Skeletal muscle cell (primary cell): Measurements from ENCODE around the gene PREX1.

Source experiments
- DNase-seq: peaks from one replicate; pipeline ENCODE4 v3.0.0-alpha.2; 2010; ENCODE audit warnings: low read depth
- H3K4me3 ChIP-seq: 2 replicates; pipeline ENCODE4 v1.5.1; 2011; ENCODE audit warnings: low read depth, mild to moderate bottlenecking, control low read depth, low read length, moderate library complexity

PREX1 gene

DNA sequence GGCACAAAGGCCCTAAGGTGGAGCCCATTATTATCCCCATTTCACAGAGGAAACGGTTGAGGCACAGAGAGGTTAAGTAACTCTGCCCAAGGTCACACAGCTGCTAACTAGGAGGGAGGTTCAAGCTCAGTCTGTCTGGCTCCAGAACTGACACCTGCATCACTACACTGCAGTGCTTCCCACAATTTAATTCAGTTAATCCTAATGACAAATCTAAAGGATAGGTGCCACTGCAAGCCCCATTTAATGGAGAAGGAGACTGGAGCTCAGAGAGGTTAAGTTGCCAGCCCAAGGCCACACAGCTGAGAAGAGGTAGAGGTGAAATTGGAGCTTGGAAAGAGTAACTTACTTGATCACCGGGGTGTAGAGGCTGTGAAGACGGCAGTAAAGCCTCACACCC is 148.8 kb downstream of the PREX1 start:
- no peak overlapping the region for H3K4me3 ChIP-seq
- no peak for DNase-seq

DNA sequence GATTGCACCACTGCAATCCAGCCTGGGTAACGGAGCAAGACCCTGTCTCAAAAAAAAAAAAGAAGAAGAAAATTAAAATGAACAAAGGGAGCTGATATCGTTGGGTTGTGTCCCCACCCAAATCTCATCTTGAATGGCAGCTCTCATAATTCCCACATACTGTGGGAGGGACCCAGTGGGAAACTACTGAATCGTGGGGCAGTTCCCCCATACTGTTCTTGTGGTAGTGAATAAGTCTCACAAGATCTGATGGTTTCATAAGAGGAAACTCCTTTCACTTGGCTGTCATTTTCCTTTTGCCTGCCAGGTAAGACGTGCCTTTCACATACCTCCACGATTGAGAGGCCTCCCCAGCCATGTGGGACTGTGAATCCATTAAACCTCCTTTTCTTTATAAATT is 149.4 kb downstream of the PREX1 start:
- DNase-seq, result no peak
- no peak overlapping the region for H3K4me3 ChIP-seq

DNA sequence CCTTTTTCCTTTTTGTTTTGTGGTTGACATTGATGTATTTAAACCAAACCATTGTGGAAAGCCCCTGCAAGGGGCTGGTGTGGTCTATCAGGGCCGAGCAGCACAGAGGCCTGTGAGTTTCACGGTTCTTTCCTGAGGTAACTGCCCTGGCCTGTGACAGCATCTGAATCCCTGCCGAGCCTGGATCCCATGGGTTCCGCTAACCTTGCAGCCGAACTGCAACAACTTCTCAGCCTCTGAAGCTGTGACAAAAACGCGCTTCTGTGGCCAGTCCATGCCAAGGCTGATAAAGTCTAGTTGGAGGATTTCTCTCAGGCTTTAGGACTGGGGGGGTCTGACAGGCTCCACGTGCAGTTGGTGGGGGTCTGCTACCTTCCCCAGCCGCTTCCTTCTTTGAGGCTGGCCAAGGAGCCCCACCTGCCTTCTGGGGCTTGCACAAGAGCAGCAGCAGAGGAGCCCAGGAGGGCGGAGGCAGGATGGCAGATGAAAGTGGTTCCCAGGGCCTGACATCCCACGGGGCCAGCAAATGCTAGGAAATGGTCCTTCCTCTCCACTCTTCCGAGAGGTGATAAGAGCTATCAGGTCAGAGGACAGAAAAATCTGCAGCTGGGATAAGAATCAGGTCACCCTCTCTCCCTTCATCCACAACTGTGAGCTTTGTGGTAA is 150.9 kb downstream of the PREX1 start:
- no peak overlapping the region for H3K4me3 ChIP-seq
- DNase-seq, result no peak

DNA sequence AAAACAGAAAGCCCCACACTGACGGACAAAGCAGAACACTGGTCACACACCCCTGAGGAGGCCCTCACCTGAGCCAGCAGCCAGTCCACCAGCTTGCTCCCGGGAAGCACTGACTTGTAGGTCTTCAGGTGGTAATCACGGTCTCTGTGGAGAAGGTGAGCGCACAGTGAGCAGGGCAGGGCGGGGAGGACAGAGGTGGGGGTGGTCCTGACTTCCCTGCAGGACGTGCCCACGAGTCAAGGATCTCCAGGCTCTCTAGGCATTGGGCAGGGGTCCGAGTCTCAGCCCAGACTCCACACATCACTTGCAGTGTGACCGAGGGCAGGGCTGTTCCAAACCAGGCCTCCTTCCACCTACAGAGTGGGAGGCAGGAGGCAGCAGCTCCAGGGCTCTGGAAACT is 151.7 kb downstream of the PREX1 start:
- H3K4me3 ChIP-seq, result no peak overlapping the region
- DNase-seq, result no peak

DNA sequence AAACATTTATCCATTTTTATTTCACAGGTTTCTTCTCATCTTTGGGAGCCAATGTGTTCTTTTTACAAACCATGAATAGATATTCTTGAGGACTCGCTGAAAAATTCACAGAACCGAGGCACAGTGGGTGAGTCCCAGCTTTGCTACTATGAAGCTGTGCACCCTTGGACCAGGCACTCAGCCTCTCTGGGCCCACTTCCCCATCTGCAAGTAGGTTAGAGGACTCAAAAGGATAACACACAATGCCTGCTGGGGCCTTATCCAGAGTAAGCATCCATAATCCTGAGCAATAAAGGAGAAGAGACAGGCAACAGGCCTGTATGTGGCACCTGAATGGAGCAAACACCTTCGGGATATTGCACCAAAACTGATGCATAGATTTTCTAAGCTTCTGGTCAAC is 153.3 kb downstream of the PREX1 start:
- no peak overlapping the region for H3K4me3 ChIP-seq
- DNase-seq, result no peak

DNA sequence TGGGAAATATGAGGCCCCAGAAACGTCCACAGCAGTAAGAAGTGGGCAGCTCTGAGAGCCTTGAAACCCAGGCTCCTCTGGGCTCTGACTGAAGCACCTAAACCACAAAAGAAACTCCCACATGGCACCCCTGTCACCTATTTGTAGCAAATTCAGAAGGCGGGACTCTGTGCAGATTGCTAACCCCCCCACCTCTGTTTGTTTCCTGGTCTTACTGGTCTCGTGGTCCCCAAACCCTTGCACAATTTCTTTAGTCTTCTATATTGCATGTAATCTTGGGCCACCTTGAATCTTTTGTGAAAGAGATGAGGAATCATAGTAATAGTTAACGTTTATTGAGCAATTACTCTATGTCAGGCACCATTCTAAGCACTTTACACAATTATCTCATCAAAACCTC is 154.3 kb downstream of the PREX1 start:
- DNase-seq, result no peak
- no peak overlapping the region for H3K4me3 ChIP-seq

DNA sequence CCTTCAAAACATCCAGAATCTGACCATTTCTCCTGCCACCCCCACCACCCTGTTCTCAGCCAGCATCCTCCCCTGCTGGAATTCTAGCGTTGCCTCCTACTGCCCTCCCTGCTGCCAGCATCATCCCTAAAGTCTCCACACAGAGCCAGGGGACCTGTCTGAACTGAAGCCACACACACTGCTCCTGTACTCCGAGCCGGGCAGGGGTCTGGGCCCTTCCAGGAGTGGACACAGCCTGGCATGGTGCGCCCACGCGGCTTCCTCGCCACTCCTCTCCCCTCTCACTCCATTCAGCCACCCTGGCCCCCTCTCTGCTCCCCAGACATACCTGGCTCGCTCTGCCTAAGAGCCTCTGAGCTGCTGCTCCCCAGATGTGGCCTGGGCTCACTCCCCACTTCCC is 155.5 kb downstream of the PREX1 start:
- DNase-seq, result no peak
- no peak overlapping the region for H3K4me3 ChIP-seq

DNA sequence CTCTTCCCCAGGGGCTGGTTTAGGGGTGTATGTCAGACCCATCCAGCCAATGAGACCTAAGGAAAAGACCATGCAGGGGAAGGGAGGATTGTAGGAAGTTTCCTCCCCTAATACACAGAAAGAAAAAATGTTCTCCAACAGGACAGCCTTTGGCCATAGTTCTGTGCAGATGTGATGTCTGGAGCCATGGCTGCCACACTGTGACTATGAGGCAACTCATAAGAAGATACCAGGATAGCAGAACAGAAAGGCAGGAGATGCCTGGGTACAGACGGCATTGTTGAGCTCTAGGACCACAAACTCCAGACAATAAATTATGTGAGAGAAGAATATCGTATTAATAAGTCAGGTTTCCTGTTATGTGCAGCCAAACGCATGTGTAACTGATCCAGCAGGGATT is 156.7 kb downstream of the PREX1 start:
- DNase-seq, result no peak
- no peak overlapping the region for H3K4me3 ChIP-seq

DNA sequence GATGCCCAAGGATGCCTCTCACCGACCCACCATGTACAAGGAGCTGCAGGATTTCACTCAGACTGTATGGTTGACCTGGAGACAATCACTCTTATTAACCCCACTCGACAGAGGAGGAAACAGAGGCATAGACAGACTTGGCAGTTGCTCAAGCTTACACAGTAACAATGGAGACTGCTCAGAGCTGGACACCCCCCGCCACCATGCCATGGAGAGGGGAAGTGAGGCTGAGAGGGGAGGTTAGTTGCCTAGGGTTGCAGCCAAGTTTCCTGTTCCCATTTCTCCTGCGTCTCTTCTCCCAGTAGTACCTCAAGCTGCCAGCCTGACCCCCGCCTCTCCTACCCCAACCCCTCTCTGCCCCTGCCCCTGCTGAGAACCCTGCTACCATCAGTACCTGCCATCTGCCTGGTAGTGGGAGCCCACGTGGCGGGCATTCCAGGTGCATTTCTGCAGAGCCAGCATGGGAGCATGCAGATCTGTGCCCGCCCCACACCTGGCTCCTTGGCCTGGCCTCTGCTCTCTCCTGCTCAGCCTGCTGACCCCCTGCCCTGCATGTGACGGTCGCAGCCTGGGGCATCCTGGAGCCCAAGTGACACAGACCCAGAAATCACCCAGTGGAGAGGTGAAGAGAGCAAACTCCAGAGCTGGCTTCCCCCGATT is 157.7 kb downstream of the PREX1 start:
- H3K4me3 ChIP-seq, result no peak overlapping the region
- DNase-seq, result no peak

DNA sequence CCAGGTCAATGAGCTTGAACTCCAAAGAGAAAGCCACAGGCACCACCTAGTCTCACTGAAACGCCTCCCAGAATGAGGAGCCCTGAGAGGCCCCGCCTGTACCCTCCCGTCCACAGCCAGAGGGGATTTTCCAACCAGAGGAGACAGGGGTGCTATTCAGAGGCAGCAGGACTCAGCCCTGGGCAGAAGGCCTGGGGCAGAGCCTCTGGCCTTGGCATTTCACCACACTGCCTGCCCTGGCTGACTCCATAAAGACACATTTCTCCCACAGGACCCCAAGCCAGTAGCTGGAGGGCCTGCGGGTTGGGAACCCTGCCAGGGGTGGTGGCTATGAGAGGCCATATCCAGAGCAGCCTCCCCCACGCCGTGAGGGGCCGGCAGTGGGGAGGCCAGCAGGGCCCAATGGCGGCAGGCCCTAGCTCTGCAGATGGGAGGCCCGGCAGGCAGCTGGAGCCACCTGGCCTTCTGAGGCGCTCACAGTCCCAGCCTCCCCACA is 159.3 kb downstream of the PREX1 start:
- H3K4me3 ChIP-seq, result no peak overlapping the region
- no peak for DNase-seq

DNA sequence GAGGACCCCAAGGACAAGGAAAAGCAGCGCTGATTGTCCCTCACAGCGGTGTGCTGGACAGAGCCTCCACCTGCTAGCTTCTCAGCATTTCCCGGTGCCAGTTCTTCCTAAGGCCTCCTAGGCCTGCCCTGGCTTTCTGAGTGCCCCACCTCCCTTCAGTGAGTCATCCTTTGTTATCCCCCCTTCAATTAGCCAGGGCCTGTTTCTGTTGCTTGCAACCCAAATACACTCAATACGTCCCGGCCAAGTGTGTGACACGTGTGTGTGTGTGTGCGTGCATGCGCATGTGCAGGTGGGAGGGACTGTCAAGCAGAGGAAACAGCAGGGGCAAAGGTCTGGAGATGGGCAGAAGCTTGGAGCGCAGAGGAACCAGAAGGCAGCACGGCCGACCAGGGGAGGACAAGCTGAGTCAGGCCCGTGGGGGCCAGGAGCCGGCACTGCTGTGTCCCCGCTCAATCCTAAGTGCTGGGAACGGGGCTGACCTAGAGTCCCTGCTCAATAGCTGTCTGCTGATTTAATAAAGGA is 159.8 kb downstream of the PREX1 start:
- H3K4me3 ChIP-seq, result no peak overlapping the region
- DNase-seq, result no peak

DNA sequence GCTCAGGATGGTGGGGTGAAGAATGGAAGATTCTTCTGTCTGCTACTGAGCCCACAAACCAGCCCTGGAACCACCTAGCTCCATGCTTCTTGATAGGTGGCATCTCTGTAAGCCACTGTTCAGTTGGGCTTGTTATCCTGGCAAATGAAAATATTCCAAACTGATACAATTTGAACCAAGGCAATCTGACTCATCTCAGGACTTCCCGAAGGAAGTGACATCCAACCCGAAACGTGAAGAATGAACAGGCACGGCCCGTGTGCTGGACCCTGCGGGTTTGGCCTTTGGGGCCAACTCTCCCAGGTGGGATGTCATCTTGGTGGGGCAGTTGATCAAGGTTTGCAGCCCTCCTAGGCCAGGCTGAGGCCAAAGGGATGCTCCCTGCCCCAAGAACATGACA is 160.3 kb downstream of the PREX1 start:
- DNase-seq, result no peak
- H3K4me3 ChIP-seq, result no peak overlapping the region

DNA sequence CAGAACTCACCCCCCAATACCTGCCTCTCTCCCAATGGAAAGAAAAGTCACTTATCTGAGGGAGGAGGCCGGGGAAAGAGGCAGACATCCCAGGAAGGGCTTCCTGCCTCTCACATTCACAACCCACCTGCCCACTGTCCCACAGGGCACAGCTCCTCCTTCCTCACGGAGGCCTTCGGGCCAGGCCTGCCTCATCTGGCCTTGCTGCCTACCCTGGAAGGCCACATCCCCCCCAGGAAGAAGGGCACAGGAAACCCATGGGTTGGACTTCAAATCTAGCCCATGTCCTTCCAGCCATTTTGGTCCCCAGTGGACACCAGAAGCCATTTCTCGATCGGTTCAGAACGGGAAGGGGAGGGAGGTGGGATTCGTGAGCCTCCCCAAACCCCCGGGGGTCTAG is 162.0 kb downstream of the PREX1 start:
- H3K4me3 ChIP-seq, result no peak overlapping the region
- no peak for DNase-seq

DNA sequence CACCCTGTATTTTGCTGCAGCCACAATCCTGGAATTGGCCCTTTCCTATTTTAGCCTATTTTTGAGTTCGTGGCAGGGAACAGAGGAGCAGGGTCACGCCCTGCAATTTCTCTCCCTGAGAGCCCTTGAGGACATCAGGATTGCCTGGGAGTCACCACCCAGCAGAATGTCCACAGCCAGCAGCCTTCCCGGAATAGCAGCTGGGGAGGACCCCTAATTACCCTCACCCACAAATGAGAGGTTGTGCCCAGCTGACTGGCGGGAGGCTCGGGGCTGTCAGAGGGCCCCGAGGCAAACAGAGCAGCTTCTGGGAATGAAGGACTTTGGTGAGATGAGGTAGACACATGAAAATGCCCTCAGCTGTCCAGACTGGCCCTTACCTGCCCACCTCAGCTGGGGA is 165.1 kb downstream of the PREX1 start:
- no peak for DNase-seq
- no peak overlapping the region for H3K4me3 ChIP-seq

DNA sequence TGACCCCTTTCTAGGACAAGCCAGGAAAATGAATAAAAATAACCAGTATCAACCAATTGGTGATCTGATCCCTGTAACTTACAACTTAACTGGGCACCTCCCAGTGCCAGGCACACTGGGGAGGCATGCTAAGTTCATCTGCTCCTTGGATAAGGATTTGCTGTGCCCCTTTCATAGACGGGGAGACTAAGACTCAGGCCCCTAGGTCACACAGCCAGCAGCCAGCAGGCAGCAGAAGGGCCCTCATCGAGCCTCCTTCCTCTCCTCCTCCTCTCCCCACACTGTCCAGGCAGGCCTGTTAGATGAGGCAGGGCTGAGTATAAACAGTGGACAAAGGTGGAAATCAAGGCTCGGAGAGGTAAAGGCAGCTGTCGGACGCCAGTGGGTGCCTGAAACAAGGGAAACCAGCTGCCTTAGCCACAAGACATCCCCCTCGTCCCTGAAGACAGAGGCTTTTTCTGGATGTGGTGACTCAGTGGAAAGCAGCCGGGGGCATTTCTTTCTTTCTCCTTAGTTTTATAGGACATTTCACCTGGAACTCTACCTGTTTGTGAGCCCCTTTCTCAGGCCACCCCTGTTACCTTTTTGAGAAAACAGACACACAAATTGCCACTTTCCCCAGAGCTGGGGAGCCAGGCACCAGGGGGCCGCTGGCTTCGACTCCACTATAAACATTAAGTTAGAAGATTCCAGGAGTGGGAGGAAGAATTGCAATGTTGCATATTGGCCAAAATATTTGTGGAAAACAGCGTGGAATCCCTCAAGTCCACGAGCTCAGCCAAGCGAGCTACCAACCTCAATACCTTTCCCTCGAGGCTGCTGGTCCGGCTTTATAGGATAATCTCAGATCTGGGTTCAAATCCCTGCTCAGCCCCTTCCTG is 166.0 kb downstream of the PREX1 start:
- DNase-seq, result no peak
- no peak overlapping the region for H3K4me3 ChIP-seq

DNA sequence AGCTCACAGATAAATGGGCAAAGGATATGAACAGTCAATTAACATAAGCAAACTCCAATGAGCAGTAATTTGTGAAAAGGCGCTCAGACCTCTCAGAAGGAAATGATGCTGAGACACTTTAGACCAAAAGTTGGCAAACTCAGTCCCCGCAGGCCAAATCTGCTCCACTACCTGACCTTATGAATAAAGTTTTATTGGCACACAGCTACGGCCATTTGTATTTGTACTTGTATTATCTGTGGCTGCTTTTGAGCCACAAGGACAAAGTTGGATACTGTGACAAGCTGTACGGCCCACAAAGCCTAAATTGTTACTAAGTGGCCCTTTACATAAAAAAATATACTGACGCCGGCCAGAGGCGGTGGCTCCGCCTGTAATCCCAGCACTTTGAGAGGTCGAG is 167.0 kb downstream of the PREX1 start:
- DNase-seq, result no peak
- H3K4me3 ChIP-seq, result no peak overlapping the region

DNA sequence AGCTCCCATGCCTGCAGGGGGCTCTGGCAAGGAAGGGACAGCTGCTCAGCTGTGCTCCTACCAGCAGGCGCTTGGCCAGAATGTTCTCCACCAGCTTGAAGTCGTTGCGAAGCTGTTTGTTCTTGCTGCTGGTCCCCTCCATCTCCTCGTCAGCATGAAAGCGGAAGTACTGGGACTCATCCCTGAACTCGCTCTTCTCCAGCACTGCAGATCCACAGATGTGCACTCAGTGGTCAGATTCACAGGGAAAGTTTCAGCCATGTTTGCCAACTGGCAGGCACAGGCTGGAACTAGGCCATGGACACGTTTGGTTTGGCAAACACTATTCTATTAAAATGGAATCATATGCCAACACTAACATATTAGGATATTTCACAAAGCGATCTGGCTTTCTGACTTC is 167.9 kb downstream of the PREX1 start:
- no peak overlapping the region for H3K4me3 ChIP-seq
- no peak for DNase-seq

DNA sequence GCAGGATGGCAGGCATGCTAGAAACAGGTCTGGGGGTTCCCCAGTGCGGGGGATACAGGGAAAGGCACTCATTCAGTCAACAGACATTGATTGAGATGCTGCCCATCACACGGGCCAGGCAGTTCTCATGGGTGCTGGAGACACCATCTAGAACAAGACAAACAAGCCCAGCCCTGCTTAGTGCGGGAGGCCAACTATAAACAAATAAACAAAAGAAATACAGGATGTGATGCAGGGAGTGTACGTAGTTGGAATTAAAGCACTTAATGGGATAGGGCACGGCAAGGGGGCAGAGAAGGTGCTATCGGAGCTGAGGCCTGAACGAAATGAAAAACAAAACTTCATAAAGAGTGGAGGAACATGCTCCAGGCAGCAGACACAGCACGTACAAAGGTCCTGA is 169.3 kb downstream of the PREX1 start:
- H3K4me3 ChIP-seq, result no peak overlapping the region
- DNase-seq, result no peak

DNA sequence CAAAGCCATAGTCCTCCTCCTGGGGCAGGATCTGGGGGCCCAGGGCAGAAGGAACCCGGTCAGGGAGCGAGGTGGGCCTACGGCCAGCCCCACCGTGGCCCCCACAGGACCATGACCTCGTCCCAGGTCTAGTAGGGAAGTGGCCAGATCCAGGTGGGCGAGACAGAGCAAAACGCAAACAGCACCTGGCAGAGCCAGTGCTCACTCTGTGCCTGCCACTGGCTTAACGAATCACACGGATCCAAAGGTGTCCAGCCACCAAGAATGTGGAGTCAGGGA is 169.7 kb downstream of the PREX1 start:
- H3K4me3 ChIP-seq, result no peak overlapping the region
- DNase-seq, result no peak

DNA sequence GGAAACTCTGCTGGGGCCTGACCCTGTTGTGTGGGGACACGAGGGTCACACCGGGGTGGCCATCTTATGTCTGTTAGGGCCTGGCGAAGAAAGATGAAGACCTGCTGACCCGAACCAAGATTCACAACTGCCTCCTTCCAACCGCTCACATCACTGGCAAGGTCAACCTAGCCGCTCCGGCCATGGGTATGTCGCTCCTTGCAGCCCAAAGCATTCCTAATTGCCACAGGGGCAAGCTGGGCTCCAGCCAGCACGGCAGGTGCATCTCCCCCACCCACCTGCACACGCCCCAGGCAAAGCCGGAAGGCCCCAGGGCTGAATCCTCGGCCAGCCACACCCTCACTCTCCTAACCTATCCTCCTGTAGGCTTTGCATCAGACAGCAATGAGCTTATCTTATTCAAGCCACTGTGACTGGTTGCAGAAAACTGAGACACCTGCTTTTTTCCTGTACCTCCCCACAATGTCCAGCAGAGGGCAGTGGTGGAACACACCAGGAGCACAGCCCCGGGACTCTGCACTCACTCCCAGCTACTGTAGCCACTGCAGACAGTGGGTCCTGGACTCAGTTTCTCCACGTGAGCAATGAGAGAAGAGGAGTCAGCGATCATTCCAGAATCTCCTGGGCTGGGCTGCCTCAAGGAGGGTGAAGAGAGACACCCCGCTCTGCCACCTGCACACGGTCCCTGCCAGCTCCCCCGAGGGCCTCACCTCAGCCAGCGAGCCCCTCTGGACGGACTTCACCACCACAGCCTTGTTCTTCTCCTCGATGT is 170.2 kb downstream of the PREX1 start:
- no peak for DNase-seq

More for the DNA sequence above, 170.2 kb downstream of the PREX1 start:
- H3K4me3 ChIP-seq, result no peak overlapping the region
